Vagina (tissue), 2 donors: ENCODE results near the gene SMIM1.

Experiments
- CTCF ChIP-seq, 3 experiments: fragments of 450-650 bp in 2 of 3; fragments of 200-600 bp in 1 of 3; sonication (generic) in 1 of 3; IDR thresholded peaks; one replicate each; pipeline ENCODE4 v1.5.1; 2017 to 2019; ENCODE audit warnings: antibody characterized with exemption in 3 of 3, mild to moderate bottlenecking in 2 of 3, moderate library complexity in 2 of 3
- POLR2AphosphoS5 ChIP-seq, 2 donors: sonication (generic); formaldehyde crosslinking; IDR thresholded peaks; one replicate each; pipeline ENCODE4 v1.9.0; 2017; ENCODE audit warnings: antibody characterized with exemption in 2 of 2, mild to moderate bottlenecking in 2 of 2, low read depth in 1 of 2; ENCODE audit not compliant: insufficient read depth in 1 of 2

GRCh38 chr1:3729594-3730542 is 42.7 kb upstream of the SMIM1 start:
- TF ChIP-seq CTCF (IDR thresholded peaks at IDR 0.05) (no peak), POLR2AphosphoS5 (IDR thresholded peaks at IDR 0.05; ENCODE audit: insufficient read depth in 1 of 2, low read depth in 1 of 2) (no peak)
